Smooth muscle cell of trachea (primary cell): ENCODE data around the gene NKAIN1. TPM values are rescaled to one million over a fixed set of nuclear protein-coding genes. Genes with fewer than 3 reads are reported as not detected.

ENCODE experiments used
- total RNA-seq: library from RNA; depleted of rRNA; stranded (reverse); fragments of >200 nt; gene quantifications from 2 replicates; pipeline ENCODE4 v1.2.1, GENCODE V29; 2014

NKAIN1 gene
- 0.33 TPM in 1 of 2 replicates, not detected in the other for total RNA-seq

DNA sequence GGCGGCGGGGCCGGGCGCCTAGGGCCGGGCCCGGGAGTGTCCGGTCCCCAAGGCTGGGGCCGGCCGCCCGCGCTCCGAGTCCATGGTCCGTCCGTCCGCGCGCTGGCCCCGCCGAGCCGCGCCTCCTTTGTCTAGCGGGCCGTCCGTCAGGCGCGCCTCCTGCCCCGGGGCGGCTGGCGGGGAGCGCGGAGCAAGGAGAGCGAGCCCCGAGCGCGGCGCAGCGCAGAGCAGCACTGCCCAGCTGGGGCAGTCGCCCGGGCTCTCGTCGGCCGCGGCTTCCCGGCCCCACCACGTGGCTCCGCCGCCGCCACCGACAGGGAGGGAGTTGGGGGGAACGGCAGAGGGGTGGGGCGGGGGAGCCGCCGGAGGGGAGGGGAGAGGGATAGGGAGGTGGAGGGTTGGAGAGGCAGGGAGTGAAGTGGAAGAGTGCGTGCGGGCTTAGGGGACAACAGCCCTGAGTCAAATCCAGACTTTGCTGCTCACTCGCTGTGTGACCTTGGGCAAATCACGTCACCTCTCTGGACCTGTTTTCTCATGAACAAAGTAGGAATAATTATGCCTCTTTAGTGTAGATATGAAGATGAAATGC is at the start of gene NKAIN1:
NKAIN1 (minus strand) TSS at position 235 of the 589 bp plus-strand sequence. CDS start 340 bp downstream, outside the sequence.

Other genes with a start within 250 kb of the NKAIN1 start
- gene PUM1, start 174.2 kb downstream of the NKAIN1 start, total RNA-seq: 64.1 and 78.7 TPM in 2 replicates
- gene SNRNP40, start 56.9 kb upstream of the NKAIN1 start, total RNA-seq: 83.2 and 91.9 TPM in 2 replicates
- gene ZCCHC17, start 57.1 kb upstream of the NKAIN1 start, total RNA-seq: 31.3 and 41.9 TPM in 2 replicates
- gene FABP3, start 133.2 kb upstream of the NKAIN1 start, total RNA-seq: 39.5 and 109 TPM in 2 replicates
- gene SERINC2, start 173.3 kb upstream of the NKAIN1 start, total RNA-seq: 5.5 and 38.9 TPM in 2 replicates